GM03348 (cell line): ENCODE results near the gene KCNQ1.

ENCODE experiments used
- DNase-seq: peaks from one replicate; pipeline ENCODE4 v3.0.0; 2012; ENCODE audit warnings: low spot score

KCNQ1 gene

GRCh38 chr11:2411446-2412305, 33.1 kb upstream of the KCNQ1 start:
- no peak for DNase-seq

- DNase-seq, result no peak
Measured at GRCh38 chr11:2412323-2412722, 32.5 kb upstream of the KCNQ1 start.

GRCh38 chr11:2413742-2414579, 30.8 kb upstream of the KCNQ1 start:
- no peak for DNase-seq

- no peak for DNase-seq
Measured at GRCh38 chr11:2414616-2415015, 30.2 kb upstream of the KCNQ1 start.

GRCh38 chr11:2415171-2415570, 29.6 kb upstream of the KCNQ1 start:
- no peak for DNase-seq

GRCh38 chr11:2415601-2416380, 29.0 kb upstream of the KCNQ1 start:
- DNase-seq, result no peak

- no peak for DNase-seq
Measured at GRCh38 chr11:2416765-2417164, 28.0 kb upstream of the KCNQ1 start.

GRCh38 chr11:2417856-2418692, 26.7 kb upstream of the KCNQ1 start:
- no peak for DNase-seq

- no peak for DNase-seq
Measured at GRCh38 chr11:2418693-2419360, 26.0 kb upstream of the KCNQ1 start.

GRCh38 chr11:2419638-2420501, 24.9 kb upstream of the KCNQ1 start:
- DNase-seq, result peak; percentile 85

GRCh38 chr11:2420502-2421225, 24.1 kb upstream of the KCNQ1 start:
- peak; percentile 96 for DNase-seq

- DNase-seq, result no peak
Measured at GRCh38 chr11:2421226-2421994, 23.4 kb upstream of the KCNQ1 start.

GRCh38 chr11:2421996-2422395, 22.8 kb upstream of the KCNQ1 start:
- DNase-seq, result no peak

GRCh38 chr11:2422461-2423156, 22.2 kb upstream of the KCNQ1 start:
- no peak for DNase-seq

GRCh38 chr11:2423157-2424025, 21.4 kb upstream of the KCNQ1 start:
- DNase-seq, result no peak

GRCh38 chr11:2424811-2425495, 19.9 kb upstream of the KCNQ1 start:
- DNase-seq, result no peak
